ENCODE data around the gene RELL1. TPM values are rescaled to one million over a fixed set of nuclear protein-coding genes. Genes with fewer than 3 reads are reported as not detected.

RELL1 gene
- total RNA-seq, 2 experiments from 2014 or later, result 13.8 to 15.3 TPM

DNA sequence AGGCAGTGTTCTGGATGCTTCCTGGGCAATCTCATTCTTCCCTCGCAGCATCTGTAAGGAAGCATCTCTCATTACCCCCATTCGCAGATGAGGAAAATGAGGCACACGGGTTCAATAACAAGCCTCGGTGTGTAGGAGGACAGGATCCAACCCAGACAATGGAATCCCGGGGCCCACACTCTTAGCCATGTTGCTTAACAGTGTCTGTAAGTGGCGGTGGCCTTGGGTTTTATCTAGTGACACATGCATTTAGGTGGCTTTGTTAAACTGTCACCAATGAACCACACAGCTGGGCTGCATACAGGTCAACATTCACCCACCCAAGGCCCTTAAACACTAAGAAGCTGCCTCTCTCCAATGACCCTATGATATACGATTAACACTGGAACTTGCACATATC is 22.6 kb downstream of the RELL1 start:
- H3K4me1 Mint-ChIP-seq (ENCODE audit: low read depth), result peaks cover 55% of the 10 kb centered on the region
- peaks cover 6% of the 10 kb centered on the region for H3K9me3 Mint-ChIP-seq
- no peak for DNase-seq
- H3K36me3 Mint-ChIP-seq (ENCODE audit: low read depth), result peaks cover 26% of the 10 kb centered on the region
- TF ChIP-seq CTCF (IDR thresholded peaks at IDR 0.05), result no peak
- H3K27ac Mint-ChIP-seq, result no peak overlapping the region
- CTCF ChIA-PET, result no interaction called here
- POLR2A ChIA-PET, result no interaction called here
- H3K4me3 Mint-ChIP-seq, result no peak overlapping the region
- ATAC-seq, result no peak
- intact Hi-C loops (cut with micrococcal nuclease), result no loop called here
- no peaks in the 10 kb centered on the region for H3K27me3 Mint-ChIP-seq

DNA sequence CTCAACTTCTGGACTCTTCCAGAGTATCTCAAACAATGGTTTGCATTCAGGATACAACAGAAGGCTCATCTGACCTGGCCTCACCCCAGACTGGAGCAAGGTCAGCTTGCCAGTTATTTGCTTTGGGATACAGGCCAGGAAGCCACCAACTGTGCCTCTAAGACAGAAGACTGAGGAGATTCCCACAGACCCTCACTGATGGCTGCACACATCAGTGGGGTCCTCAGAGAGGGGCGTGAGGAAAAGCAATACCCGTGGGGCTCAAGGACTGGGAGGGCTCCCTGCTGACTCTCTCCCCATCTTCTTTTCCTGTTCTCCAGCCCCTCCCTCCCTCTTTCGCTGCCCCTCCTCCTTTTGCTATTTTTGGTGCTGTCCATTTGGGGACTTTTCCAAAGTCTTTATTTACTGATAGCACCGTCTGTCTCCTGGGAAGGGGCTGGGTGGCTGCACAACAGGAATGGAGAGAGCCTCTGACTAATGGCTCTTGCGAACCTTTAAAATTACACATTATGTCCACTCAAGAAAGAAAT is 23.2 kb downstream of the RELL1 start:
- peaks cover 55% of the 10 kb centered on the region for H3K4me1 Mint-ChIP-seq (ENCODE audit: low read depth)
- POLR2A ChIA-PET, result no interaction called here
- ATAC-seq, result no peak

DNA sequence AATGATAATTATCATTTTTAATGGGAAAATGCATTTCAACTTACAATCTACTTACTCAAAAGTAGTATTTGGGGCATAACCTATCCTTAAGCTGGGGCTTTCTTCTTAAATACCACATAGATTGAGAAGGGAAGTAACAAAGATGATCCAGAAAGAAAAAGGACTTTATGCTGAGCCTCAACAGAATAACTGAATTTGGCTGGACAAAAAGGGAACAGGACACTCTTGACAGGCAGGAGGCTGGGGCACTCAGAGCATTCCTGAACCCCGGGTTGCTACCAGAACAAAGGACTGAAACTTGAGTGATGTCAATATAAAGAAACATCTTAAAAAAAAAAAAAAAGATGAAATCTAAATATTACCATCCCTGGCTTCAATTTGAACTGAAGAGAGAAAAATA is 23.9 kb downstream of the RELL1 start:
- Mint-ChIP-seq H3K4me1 (ENCODE audit: low read depth) (peaks cover 48% of the 10 kb centered on the region), H3K4me3 (no peak overlapping the region), H3K9me3 (peaks cover 14% of the 10 kb centered on the region), H3K27ac (no peak overlapping the region), H3K36me3 (ENCODE audit: low read depth) (peaks cover 34% of the 10 kb centered on the region), H3K27me3 (no peaks in the 10 kb centered on the region)
- intact Hi-C loops (cut with micrococcal nuclease), result no loop called here
- no peak for TF ChIP-seq CTCF (IDR thresholded peaks at IDR 0.05)
- no peak for ATAC-seq
- CTCF ChIA-PET, result interaction anchor here (1.0 to 1.3 kb wide), 4 partner anchors 9 to 16 kb away, joined by 3 to 6 read pairs (median 3); no protein-coding TSS in a partner anchor
- POLR2A ChIA-PET, result no interaction called here
- DNase-seq, result no peak

More for the DNA sequence above, 23.2 kb downstream of the RELL1 start:
- H3K4me3 Mint-ChIP-seq, result no peak overlapping the region
- CTCF ChIA-PET, result interaction anchor here (1.0 kb wide), 1 partner anchor 9 kb away, joined by 3 read pairs; no protein-coding TSS in a partner anchor
- H3K27me3 Mint-ChIP-seq, result no peaks in the 10 kb centered on the region
- no peak for DNase-seq
- peaks cover 30% of the 10 kb centered on the region for H3K36me3 Mint-ChIP-seq (ENCODE audit: low read depth)
- TF ChIP-seq CTCF (IDR thresholded peaks at IDR 0.05), result no peak
- peaks cover 9% of the 10 kb centered on the region for H3K9me3 Mint-ChIP-seq
- intact Hi-C loops (cut with micrococcal nuclease), result no loop called here
- no peak overlapping the region for H3K27ac Mint-ChIP-seq

DNA sequence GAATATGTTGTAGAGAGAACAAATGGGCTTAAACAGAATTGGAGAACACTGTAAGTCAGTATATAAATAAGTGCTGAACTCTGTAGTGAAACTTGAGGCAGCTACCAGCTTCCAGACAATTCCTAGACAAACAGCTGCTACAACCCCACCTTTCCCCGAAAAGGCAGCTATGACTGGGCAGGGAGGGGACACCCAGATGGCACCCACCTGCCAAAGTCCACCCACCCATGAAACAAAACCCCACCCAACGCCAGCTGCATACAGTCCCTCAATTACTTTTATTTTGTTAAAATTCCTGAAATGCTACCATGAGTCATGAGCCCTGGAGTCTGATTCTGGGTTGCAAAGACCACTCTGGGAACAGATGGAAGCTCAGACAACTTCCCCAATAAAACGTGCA is 24.4 kb downstream of the RELL1 start:
- peaks cover 43% of the 10 kb centered on the region for H3K4me1 Mint-ChIP-seq (ENCODE audit: low read depth)
- peaks cover 36% of the 10 kb centered on the region for H3K36me3 Mint-ChIP-seq (ENCODE audit: low read depth)
- peaks cover 16% of the 10 kb centered on the region for H3K9me3 Mint-ChIP-seq
- ChIA-PET POLR2A (no interaction called here), CTCF (interaction anchor here (1.0 to 1.3 kb wide), 4 partner anchors 9 to 16 kb away, joined by 3 to 6 read pairs (median 3); no protein-coding TSS in a partner anchor)
- H3K4me3 Mint-ChIP-seq, result no peak overlapping the region
- TF ChIP-seq CTCF (IDR thresholded peaks at IDR 0.05), result no peak
- intact Hi-C loops (cut with micrococcal nuclease), result no loop called here
- ATAC-seq (no peak), DNase-seq (no peak)
- no peak overlapping the region for H3K27ac Mint-ChIP-seq
- no peaks in the 10 kb centered on the region for H3K27me3 Mint-ChIP-seq

GRCh38 chr4:37659696-37660095 is 26.5 kb downstream of the RELL1 start:
- no peak for TF ChIP-seq CTCF (IDR thresholded peaks at IDR 0.05)
- Mint-ChIP-seq H3K4me3 (no peak overlapping the region), H3K4me1 (ENCODE audit: low read depth) (peaks cover 24% of the 10 kb centered on the region), H3K27ac (no peak overlapping the region), H3K36me3 (ENCODE audit: low read depth) (peaks cover 44% of the 10 kb centered on the region), H3K9me3 (peaks cover 20% of the 10 kb centered on the region), H3K27me3 (no peaks in the 10 kb centered on the region)
- ATAC-seq, result no peak
- DNase-seq, result no peak
- ChIA-PET CTCF (interaction anchor here (1.0 kb wide), 1 partner anchor 58 kb away, joined by 3 read pairs; no protein-coding TSS in a partner anchor), POLR2A (no interaction called here)
- intact Hi-C loops (cut with micrococcal nuclease), result no loop called here
